T-helper 17 cell (primary cell): ENCODE results near the gene TBL1XR1. TPM values are rescaled to one million over a fixed set of nuclear protein-coding genes. Genes with fewer than 3 reads are reported as not detected.
A peak's percentile ranks its signal among the peaks of the same experiment; 100 is the strongest.
"Not testable (repeated sequence)": the region's sequence is repeated elsewhere in the genome, so short reads cannot be mapped to it uniquely, and the experiment has no call there.

Experiments used
- ATAC-seq: fragments of 150-1000 bp; cut with Tn5 transposase; 2 replicates; pipeline ENCODE4 v1.10.0; 2021; ENCODE audit warnings: mild to moderate bottlenecking, moderate library complexity
- DNase-seq, 3 donors: peaks; one replicate each; pipeline versions ENCODE4 v3.0.0 to v3.0.0-alpha.2; 2020 to 2021
- H3K9me3 ChIP-seq: one replicate; pipeline ENCODE4 v1.7.0; 2013; ENCODE audit warnings: low read length, mild to moderate bottlenecking; ENCODE audit not compliant: control insufficient read depth, poor library complexity, severe bottlenecking
- H3K27ac Mint-ChIP-seq: one replicate; pipeline ENCODE4 v1.8.0; 2022; ENCODE audit warnings: mild to moderate bottlenecking, moderate library complexity, mixed read lengths
- H3K27me3 Mint-ChIP-seq: one replicate; pipeline ENCODE4 v1.8.0; 2022; ENCODE audit warnings: mixed read lengths
- H3K36me3 Mint-ChIP-seq: one replicate; pipeline ENCODE4 v1.8.0; 2022; ENCODE audit warnings: low read depth, mixed read lengths
- H3K4me1 Mint-ChIP-seq: one replicate; pipeline ENCODE4 v1.8.0; 2022; ENCODE audit warnings: mild to moderate bottlenecking, mixed read lengths
- H3K4me3 Mint-ChIP-seq: one replicate; pipeline ENCODE4 v1.8.0; 2022; ENCODE audit warnings: mild to moderate bottlenecking, moderate library complexity, mixed read lengths
- total RNA-seq, 4 donors: library from RNA in 2 of 4; stranded (reverse) in 2 of 4; gene quantifications; one replicate each; pipeline ENCODE4 v1.2.3 and lab custom pipeline; 2022 to 2026

TBL1XR1 gene
- total RNA-seq, 2 donors from 2014 or later: 115 to 136 TPM

- H3K27ac Mint-ChIP-seq: peak overlapping the region; percentile 27
- H3K4me3 Mint-ChIP-seq, H3K36me3 Mint-ChIP-seq, H3K9me3 ChIP-seq, ATAC-seq, H3K27me3 Mint-ChIP-seq, DNase-seq: not testable (repeated sequence)
- peaks cover 32% of the 10 kb centered on the region for H3K4me1 Mint-ChIP-seq
Observed at GRCh38 chr3:177161603-177162002, 35.7 kb downstream of the TBL1XR1 start.

GRCh38 chr3:177158461-177158860 lies 38.8 kb downstream of the TBL1XR1 start:
- no peak for DNase-seq
- Mint-ChIP-seq H3K27ac (no peak overlapping the region), H3K27me3 (no peaks in the 10 kb centered on the region), H3K4me3 (no peak overlapping the region), H3K36me3 (no peaks in the 10 kb centered on the region), H3K4me1 (peaks cover 24% of the 10 kb centered on the region)
- peaks cover 3% of the 10 kb centered on the region for H3K9me3 ChIP-seq
- ATAC-seq: no peak

GRCh38 chr3:177157492-177157891 lies 39.8 kb downstream of the TBL1XR1 start:
- no peak overlapping the region for H3K4me3 Mint-ChIP-seq
- H3K9me3 ChIP-seq: peaks cover 3% of the 10 kb centered on the region
- H3K27ac Mint-ChIP-seq: peak overlapping the region; percentile 49
- peaks cover 29% of the 10 kb centered on the region for H3K4me1 Mint-ChIP-seq
- no peaks in the 10 kb centered on the region for H3K36me3 Mint-ChIP-seq
- DNase-seq (no peak), ATAC-seq (no peak)
- no peaks in the 10 kb centered on the region for H3K27me3 Mint-ChIP-seq

GRCh38 chr3:177154733-177155132 lies 42.5 kb downstream of the TBL1XR1 start:
- no peaks in the 10 kb centered on the region for H3K27me3 Mint-ChIP-seq
- no peaks in the 10 kb centered on the region for H3K36me3 Mint-ChIP-seq
- H3K4me1 Mint-ChIP-seq: peaks cover 37% of the 10 kb centered on the region
- no peak for DNase-seq
- no peaks in the 10 kb centered on the region for H3K9me3 ChIP-seq
- ATAC-seq: no peak
- no peak overlapping the region for H3K27ac Mint-ChIP-seq
- H3K4me3 Mint-ChIP-seq: no peak overlapping the region

GRCh38 chr3:177150970-177151627 lies 46.2 kb downstream of the TBL1XR1 start:
- H3K27ac Mint-ChIP-seq: peak overlapping the region; percentile 60
- no peak for DNase-seq
- no peaks in the 10 kb centered on the region for H3K9me3 ChIP-seq
- no peaks in the 10 kb centered on the region for H3K27me3 Mint-ChIP-seq
- H3K4me1 Mint-ChIP-seq: peaks cover 40% of the 10 kb centered on the region
- H3K4me3 Mint-ChIP-seq: peak overlapping the region; percentile 56
- no peaks in the 10 kb centered on the region for H3K36me3 Mint-ChIP-seq
- peak; percentile 83 for ATAC-seq

- ATAC-seq: peak; percentile 7
- no peak for DNase-seq
- no peaks in the 10 kb centered on the region for H3K36me3 Mint-ChIP-seq
- no peaks in the 10 kb centered on the region for H3K9me3 ChIP-seq
- peaks cover 47% of the 10 kb centered on the region for H3K4me1 Mint-ChIP-seq
- H3K27ac Mint-ChIP-seq: peak overlapping the region; percentile 60
- peak overlapping the region; percentile 55 for H3K4me3 Mint-ChIP-seq
- H3K27me3 Mint-ChIP-seq: no peaks in the 10 kb centered on the region
Observed at GRCh38 chr3:177150218-177150916, 46.9 kb downstream of the TBL1XR1 start.

- ATAC-seq: no peak
- peak overlapping the region; percentile 97 for H3K27ac Mint-ChIP-seq
- H3K36me3 Mint-ChIP-seq: no peaks in the 10 kb centered on the region
Observed at GRCh38 chr3:177149106-177149505, 48.2 kb downstream of the TBL1XR1 start.

GRCh38 chr3:177147790-177148189 lies 49.5 kb downstream of the TBL1XR1 start:
- no peaks in the 10 kb centered on the region for H3K36me3 Mint-ChIP-seq
- no peaks in the 10 kb centered on the region for H3K9me3 ChIP-seq
- peaks cover 52% of the 10 kb centered on the region for H3K4me1 Mint-ChIP-seq
- no peak for DNase-seq
- H3K27me3 Mint-ChIP-seq: no peaks in the 10 kb centered on the region
- no peak overlapping the region for H3K4me3 Mint-ChIP-seq
- ATAC-seq: no peak
- peak overlapping the region; percentile 97 for H3K27ac Mint-ChIP-seq

More at GRCh38 chr3:177149106-177149505, 48.2 kb downstream of the TBL1XR1 start:
- Mint-ChIP-seq H3K4me3 (no peak overlapping the region), H3K27me3 (no peaks in the 10 kb centered on the region), H3K4me1 (peaks cover 48% of the 10 kb centered on the region)
- H3K9me3 ChIP-seq: no peaks in the 10 kb centered on the region
- DNase-seq: no peak

GRCh38 chr3:177146646-177147045 lies 50.6 kb downstream of the TBL1XR1 start:
- no peaks in the 10 kb centered on the region for H3K9me3 ChIP-seq
- Mint-ChIP-seq H3K4me3 (peak overlapping the region; percentile 45), H3K4me1 (peaks cover 51% of the 10 kb centered on the region), H3K27ac (peak overlapping the region; percentile 97), H3K27me3 (no peaks in the 10 kb centered on the region), H3K36me3 (no peaks in the 10 kb centered on the region)
- ATAC-seq (no peak), DNase-seq (no peak)

- H3K36me3 Mint-ChIP-seq: no peaks in the 10 kb centered on the region
- DNase-seq: no peak
- peaks cover 46% of the 10 kb centered on the region for H3K4me1 Mint-ChIP-seq
- H3K9me3 ChIP-seq: no peaks in the 10 kb centered on the region
- H3K27me3 Mint-ChIP-seq: no peaks in the 10 kb centered on the region
- peak overlapping the region; percentile 84 for H3K4me3 Mint-ChIP-seq
- H3K27ac Mint-ChIP-seq: peak overlapping the region; percentile 97
- no peak for ATAC-seq
Observed at GRCh38 chr3:177145954-177146353, 51.3 kb downstream of the TBL1XR1 start.

GRCh38 chr3:177145381-177145780 lies 51.9 kb downstream of the TBL1XR1 start:
- H3K9me3 ChIP-seq: no peaks in the 10 kb centered on the region
- peak overlapping the region; percentile 84 for H3K4me3 Mint-ChIP-seq
- H3K27ac Mint-ChIP-seq: peak overlapping the region; percentile 97
- H3K4me1 Mint-ChIP-seq: peaks cover 42% of the 10 kb centered on the region
- DNase-seq: no peak
- peak; percentile 39 for ATAC-seq
- no peaks in the 10 kb centered on the region for H3K27me3 Mint-ChIP-seq
- H3K36me3 Mint-ChIP-seq: no peaks in the 10 kb centered on the region

- Mint-ChIP-seq H3K4me1 (peaks cover 43% of the 10 kb centered on the region), H3K36me3 (no peaks in the 10 kb centered on the region), H3K27me3 (no peaks in the 10 kb centered on the region), H3K27ac (peak overlapping the region; percentile 97), H3K4me3 (peak overlapping the region; percentile 84)
- H3K9me3 ChIP-seq: no peaks in the 10 kb centered on the region
- no peak for DNase-seq
- peak; percentile 90 for ATAC-seq
Observed at GRCh38 chr3:177144922-177145321, 52.4 kb downstream of the TBL1XR1 start.

GRCh38 chr3:177141899-177142646 lies 55.2 kb downstream of the TBL1XR1 start:
- peak overlapping the region; percentile 63 for H3K4me3 Mint-ChIP-seq
- no peak for DNase-seq
- H3K4me1 Mint-ChIP-seq: peaks cover 59% of the 10 kb centered on the region

More at GRCh38 chr3:177141899-177142646, 55.2 kb downstream of the TBL1XR1 start:
- H3K27ac Mint-ChIP-seq: peak overlapping the region; percentile 86
- no peaks in the 10 kb centered on the region for H3K27me3 Mint-ChIP-seq
- no peaks in the 10 kb centered on the region for H3K9me3 ChIP-seq
- peak; percentile 10 for ATAC-seq
- H3K36me3 Mint-ChIP-seq: no peaks in the 10 kb centered on the region
